Renal cortex interstitium (tissue), 11 donors: ENCODE measurements around the gene TAF15. TPM values are rescaled to one million over a fixed set of nuclear protein-coding genes. Genes with fewer than 3 reads are reported as not detected.

Experiments
- DNase-seq, 11 donors: peaks; one replicate each; pipeline ENCODE4 v3.0.0-alpha.2; 2013; ENCODE audit warnings: low read depth in 9 of 11, low spot score in 4 of 11; ENCODE audit errors: extremely low read depth in 1 of 11
- polyA plus RNA-seq, 3 donors: library from polyadenylated mRNA; unstranded; fragments of 120-200 nt; gene quantifications; one replicate each; pipeline ENCODE4 v1.2.1, GENCODE V29; 2013; ENCODE audit not compliant: insufficient read length in 3 of 3

Gene TAF15
- polyA plus RNA-seq, 3 donors, result 232 to 250 (median 245) TPM

GRCh38 chr17:35849469-35850348 is 40.4 kb downstream of the TAF15 start:
- DNase-seq, result peak; percentile 29 to 69 (median 48)

- DNase-seq, result no peak
Measured at GRCh38 chr17:35855965-35856364, 46.7 kb downstream of the TAF15 start.

- DNase-seq, result no peak
Measured at GRCh38 chr17:35856603-35857002, 47.3 kb downstream of the TAF15 start.

- DNase-seq, result no peak
Measured at GRCh38 chr17:35864853-35865252, 55.6 kb downstream of the TAF15 start.

GRCh38 chr17:35865412-35866340 is 56.4 kb downstream of the TAF15 start:
- no peak for DNase-seq

GRCh38 chr17:35866341-35866950 is 57.2 kb downstream of the TAF15 start:
- DNase-seq, result no peak

- DNase-seq, result no peak
Measured at GRCh38 chr17:35867574-35867973, 58.3 kb downstream of the TAF15 start.

- DNase-seq, result no peak
Measured at GRCh38 chr17:35868737-35869136, 59.5 kb downstream of the TAF15 start, which contains the start of gene HEATR9. Gene HEATR9 (minus strand): TSS chr17:35868891. CDS start chr17:35868742, 149 bp downstream.

- no peak for DNase-seq
Measured at GRCh38 chr17:35870906-35871819, 61.9 kb downstream of the TAF15 start.

- no peak for DNase-seq
Measured at GRCh38 chr17:35872196-35872980, 63.1 kb downstream of the TAF15 start.

GRCh38 chr17:35875072-35875799 is 66.0 kb downstream of the TAF15 start:
- DNase-seq, result no peak

- no peak for DNase-seq
Measured at GRCh38 chr17:35875800-35876139, 66.5 kb downstream of the TAF15 start.

GRCh38 chr17:35876534-35876933 is 67.2 kb downstream of the TAF15 start:
- no peak for DNase-seq

- DNase-seq, result no peak
Measured at GRCh38 chr17:35877345-35878029, 68.2 kb downstream of the TAF15 start.

- DNase-seq, result no peak
Measured at GRCh38 chr17:35878361-35878760, 69.1 kb downstream of the TAF15 start.

- DNase-seq, result no peak
Measured at GRCh38 chr17:35879773-35880654, 70.7 kb downstream of the TAF15 start, which contains the start of gene CCL5. Gene CCL5 (minus strand): TSS chr17:35880360.
